ENCODE data around the gene NAA11.
"Not testable (repeated sequence)": the region's sequence is repeated elsewhere in the genome, so short reads cannot be mapped to it uniquely, and the experiment has no call there.

The NAA11 gene

DNA sequence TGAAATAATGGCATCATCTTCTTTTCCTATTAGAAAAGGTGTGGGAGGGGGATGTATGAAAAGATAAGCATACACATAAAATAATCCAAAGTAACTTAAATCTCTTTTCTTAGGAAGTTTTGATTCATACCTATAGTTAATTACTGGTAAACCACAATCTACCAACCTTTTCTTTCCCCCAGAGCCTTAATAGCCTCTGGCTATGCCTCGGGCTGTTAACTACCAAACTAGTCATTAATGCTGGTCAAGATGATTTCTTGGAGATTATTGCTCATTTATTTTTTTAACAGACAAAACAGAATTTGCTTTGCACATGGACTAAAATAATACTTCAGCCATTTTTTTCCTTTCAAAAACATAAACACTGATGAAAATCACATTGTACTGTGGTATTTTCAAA is 16.9 kb downstream of the NAA11 start:
- no peak for DNase-seq (ENCODE audit: low read depth)

DNA sequence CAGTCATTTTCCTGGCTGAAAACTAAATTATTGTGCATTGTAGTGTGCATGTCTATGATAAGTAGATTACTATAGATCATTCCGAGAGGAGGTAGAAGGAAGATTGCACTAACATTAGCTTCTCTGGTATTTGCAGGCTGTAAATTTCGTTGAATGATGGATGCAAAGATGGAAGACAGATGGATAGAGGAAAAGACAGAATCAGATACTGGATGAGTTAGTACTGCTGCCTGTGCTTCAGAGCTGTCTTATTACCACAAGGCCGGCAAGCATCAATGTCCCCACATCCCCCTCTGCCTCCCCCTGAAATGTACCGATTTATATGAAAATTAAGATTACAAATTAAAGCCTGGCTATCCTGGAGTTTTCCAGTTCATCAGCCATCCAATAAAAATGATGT is 17.7 kb downstream of the NAA11 start:
- no peak for DNase-seq (ENCODE audit: low read depth)

DNA sequence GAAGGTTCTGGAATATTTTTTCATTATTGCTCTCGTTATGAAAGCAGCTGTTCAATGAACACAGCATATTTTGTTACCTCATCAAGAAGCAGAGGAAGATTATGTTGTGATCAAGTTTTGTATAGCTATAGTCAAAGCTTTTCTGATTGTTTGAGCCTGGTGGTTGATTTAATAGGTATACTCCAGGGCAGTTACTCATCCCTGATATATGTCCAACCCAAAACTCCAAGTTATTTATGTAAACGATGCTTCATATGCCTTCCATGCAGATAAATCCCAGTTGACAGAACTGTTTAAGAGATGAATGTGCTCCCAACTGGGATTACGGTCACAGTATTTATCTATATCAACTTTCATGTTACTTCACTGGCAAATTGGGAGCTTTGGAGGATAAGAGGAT is 19.1 kb downstream of the NAA11 start:
- no peak for DNase-seq (ENCODE audit: low read depth)

DNA sequence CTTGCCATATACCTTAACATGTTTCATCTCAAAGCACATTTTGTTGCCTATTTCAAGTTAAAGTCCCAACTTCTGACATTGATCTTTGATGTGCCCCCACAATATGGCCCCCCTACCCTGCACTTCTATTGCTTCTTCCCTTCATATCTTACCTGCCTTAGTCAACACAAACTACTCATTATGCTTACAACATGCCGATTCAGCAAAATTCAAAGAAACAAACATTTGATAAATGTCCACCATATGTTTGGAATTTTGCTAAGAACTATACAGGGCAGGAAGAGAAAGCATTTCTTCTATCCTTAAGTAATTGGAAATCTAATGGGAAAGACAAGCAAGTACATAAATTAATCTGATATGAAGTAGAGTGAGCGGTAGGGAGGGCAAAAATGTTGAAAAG is 25.6 kb downstream of the NAA11 start:
- DNase-seq (ENCODE audit: low read depth), result no peak

DNA sequence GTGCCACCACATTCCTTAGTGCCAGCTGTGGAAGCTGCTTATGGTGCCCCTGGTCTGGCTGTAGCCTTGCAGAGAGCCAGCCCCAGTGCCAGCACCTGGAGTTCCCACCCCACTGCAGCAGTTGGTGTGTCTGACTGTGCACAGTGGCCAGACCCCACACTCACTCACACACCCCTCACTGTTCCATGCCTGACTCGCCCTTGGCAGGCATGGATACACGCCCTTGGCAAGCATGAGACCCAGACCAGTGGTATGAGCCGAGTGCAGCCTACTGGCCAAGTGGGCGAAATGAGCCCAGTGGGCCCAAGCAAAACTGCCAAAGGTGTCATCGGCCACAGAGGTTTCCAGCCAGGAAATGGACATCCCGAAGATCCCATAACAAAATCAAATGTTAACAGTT is 27.4 kb downstream of the NAA11 start:
- DNase-seq (ENCODE audit: low read depth), result no peak

DNA sequence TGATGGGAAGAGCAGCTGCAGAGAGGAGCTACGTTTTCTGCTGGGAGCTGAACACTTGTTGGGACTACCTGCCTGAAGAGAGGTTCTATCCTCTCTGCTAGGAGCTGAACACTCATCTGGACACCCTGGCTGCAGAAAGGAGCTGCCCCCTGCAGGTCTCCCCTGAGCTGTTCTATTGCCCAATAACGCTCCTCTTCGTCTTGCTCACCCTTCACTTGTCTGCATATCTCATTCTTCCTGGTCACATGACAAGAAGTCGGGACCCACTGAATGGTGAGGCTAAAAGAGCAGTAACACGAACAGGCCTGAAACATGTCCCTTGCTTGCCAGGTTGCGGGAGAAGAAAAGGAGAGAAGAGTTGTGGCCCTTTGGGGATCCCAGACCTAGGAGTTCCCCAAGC is 27.8 kb downstream of the NAA11 start:
- DNase-seq (ENCODE audit: low read depth), result no peak

DNA sequence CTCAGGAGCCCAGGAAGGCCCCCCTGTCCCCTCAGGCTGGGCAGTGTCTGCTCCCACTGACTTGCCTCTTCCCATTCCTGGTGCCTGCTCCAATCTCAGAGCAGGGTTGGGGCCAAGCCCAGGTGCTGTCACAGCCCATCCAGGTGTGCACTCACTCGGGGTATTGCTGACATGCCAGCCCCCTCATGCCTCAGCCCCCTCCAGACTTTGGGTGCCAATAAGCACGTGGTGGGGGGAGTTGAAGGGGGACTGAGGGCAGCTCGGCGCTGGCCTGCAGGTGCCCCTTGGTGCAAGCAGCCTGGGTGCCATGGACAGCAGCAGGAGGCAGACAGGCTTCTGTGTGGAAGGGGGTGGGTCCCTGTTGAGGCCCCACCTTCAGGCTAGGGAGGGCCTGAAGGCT is 28.4 kb downstream of the NAA11 start:
- DNase-seq (ENCODE audit: low read depth), result no peak

DNA sequence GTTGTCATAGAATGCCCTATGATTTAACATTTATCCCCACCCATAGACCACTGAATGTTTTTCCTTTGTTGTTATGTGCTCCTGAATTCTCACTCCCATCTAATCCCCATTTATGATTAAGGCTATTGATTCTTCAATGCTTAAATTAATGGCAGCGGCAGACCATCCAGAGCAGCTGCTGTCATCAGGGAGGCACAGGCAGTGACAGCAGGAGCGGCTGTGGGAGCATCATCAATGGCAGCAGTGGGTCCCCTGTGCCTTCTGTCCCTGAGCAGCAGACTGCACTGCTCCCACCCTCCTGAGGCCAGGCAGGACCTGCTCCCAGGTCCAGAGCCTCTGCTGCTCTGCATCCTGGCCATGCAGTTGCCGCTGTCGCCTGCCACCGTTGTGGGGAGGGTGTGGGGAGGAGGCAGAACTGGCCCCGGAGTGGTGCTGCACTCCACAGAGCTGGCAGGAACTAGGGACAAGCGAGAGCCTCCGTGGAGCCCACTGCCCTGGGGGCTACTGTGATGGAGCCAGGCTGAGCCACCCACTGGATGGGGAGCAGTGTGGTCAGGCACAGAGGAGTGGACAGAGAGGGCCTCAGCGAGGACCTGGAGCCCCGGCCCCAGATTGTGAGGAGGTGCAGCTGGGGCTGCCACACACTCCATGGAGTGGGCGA is 29.0 kb downstream of the NAA11 start:
- DNase-seq (ENCODE audit: low read depth), result no peak

DNA sequence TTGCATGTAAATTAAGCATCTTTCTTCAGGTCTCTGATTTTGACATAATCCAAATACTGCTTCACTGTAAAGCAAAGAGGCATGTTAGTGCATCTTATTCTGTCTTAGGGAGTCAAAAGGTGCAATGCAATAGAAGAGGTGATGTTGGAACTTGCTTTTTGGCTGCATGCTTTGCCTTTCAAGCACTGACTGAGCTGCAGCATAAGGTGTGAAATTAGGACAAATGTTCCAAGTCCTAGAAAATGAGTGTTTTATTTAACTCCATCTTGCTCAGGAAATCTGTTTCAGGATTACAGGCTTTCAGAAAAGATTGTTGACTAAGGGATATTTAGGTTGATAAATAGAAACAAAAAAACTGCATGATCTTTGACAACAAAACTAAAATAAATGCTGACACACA is 30.8 kb downstream of the NAA11 start:
- DNase-seq (ENCODE audit: low read depth), result no peak

DNA sequence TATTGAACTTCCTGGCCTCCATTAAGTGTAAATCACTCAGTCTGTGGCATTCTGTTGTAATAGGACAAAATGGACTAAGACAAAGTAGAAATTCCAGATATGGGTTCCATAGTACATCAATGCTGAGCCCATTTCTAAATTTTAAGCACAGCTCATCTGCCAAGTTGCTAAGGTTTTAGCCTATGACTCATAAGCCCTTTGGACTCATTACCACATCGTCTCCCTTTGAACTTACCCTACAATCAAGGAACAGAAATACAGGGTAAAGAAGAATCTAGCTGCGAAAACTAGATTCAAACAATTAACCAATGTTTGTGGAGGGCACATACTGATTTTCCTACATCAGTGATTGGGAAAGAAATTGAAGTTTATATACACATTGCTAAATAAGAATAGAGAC is 31.8 kb downstream of the NAA11 start:
- no peak for DNase-seq (ENCODE audit: low read depth)

DNA sequence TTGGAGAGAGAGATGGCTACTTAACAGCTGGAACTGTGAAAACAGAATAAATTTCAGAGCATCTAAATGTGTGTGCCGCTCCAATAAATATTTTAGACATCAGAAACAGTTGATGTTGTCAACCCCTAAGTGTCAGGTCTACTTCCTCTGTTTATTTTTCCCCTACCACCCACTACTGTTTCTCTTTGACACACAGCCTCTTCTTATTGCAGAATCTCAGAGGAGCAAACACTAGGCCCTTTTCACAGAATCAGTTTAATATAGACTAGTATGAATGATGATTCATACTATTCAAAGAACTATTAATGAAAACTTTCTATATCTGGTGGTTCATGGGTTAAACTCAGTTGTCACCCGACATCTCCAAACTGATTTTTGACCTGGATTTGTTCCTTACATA is 33.9 kb downstream of the NAA11 start:
- DNase-seq (ENCODE audit: low read depth), result no peak

DNA sequence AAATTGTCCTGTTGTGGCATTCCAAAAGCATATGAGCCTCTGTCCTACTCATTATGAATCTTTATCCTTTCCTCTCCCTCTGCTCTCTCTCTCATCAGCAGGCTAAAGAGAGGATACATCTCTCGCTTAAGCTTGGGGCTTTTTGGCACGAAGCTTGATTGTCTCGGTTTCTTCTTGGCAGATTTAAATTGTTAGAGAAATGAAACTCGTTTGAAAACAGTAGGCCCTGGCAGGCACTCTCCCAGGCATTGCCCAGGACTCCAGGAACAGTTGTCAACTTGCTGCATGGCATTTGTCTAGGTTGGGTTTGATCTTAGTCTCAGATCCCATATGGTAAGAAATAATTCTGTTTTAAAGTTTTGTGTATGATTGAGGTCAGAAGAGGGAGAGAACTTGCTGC is 35.5 kb downstream of the NAA11 start:
- no peak for DNase-seq (ENCODE audit: low read depth)

DNA sequence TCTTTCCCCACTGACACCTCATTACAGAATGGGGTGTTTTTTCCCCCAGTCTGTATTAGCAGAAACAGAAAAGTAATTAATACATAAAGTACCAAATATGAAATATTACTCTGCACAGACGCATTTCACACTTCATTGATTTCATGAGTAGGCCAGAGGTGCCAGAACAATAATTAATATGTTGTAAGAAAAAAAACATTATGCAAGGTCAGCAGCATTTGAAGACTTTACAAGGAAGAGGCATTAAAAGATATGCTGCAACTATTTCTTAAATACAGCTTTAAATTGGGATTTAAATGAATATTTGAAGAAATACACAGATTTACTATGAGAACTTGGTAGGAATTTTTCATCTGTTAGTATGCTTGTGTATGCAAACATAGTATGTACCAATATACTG is 37.7 kb downstream of the NAA11 start:
- no peak for DNase-seq (ENCODE audit: low read depth)

DNA sequence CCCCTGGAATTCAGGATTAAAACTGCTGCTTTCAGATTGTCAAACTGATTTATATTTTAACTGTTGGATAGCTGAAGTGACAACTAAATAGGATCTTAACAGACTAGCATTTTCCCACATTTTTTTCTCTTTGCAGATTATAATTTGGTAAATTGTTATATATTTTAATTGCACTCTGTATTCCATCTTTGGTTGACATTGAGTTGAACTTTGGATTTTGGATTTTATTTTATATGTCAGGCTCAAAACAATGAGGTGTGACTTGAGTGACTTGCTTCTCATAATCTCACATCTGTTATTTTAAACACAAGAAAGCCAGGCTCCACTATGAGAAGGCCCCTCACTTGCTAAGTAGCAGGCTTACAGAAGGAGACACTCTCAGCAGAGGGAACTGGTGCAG is 38.1 kb downstream of the NAA11 start:
- no peak for DNase-seq (ENCODE audit: low read depth)

DNA sequence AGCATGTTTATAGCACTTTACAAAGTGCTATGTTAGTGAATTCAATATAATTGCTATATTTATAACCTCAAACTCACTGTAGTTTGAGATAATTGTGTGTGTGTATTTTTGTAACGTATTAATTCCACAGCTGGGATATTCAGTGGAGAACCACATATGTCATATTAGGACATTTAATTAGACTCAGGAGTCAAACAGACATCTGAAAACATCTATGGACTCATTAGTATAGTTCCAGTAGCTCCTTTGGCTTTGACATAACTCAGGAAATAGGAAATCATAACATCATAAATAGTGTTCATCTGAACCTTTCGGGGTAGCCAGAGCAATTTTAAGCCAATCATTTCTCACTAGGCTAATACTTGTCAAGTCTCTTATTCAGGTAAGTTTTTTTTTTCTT is 38.8 kb downstream of the NAA11 start:
- DNase-seq (ENCODE audit: low read depth), result no peak

DNA sequence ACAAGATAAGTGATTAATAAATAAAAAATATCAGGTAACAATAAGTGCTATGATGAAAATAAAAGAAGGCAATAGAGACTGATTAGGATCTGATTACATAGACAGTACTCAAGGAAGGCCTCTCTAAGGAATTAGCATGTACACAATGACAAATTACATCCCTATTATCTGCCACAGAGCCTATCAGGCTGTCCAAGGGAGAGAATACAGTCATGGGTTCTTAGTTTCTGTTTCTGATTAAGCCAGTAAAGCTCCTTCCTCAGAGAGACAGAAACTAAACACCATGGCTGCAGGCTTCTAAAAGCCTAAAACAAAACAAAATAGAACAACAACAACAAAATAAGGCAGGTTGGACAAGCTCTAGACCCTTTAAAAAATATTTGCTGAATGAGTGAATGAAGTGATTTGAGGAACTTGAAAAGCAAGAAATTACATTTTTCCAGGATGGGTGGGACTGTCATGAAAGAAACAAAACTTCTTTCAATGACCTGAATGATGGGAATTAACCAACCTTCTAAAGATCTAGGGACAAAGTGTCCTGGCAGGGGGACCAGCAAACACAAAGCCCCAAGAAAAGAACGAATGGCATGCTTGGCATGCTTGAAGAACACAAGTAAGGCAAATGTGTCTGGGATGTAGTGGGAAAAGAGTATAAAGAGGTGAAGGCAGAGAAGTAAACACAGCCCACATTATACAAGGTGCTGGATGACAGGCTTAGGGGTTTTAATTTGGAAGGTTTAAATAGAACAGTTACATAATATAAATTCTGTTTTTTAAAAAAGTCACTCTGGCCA is 44.1 kb downstream of the NAA11 start:
- no peak for DNase-seq (ENCODE audit: low read depth)

DNA sequence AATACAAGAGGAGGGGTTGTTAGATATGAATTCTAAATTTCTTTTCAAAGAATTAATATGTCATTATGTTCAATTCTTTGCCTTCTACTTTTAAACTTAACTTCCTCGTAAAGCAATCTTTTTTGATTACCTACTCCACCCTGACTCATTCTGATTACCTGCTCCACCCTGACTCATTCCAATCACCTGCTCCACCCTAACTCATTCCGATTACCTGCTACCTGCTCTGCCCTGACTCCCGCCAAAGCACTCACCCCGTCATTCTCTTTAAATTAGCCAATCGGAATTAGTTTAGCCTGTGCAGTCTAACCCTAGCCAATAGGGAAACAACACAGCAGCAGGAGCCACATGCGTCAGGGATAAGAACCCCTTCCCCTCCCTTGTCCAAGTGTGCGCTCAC is 48.4 kb downstream of the NAA11 start:
- not testable (repeated sequence) for DNase-seq (ENCODE audit: low read depth)

DNA sequence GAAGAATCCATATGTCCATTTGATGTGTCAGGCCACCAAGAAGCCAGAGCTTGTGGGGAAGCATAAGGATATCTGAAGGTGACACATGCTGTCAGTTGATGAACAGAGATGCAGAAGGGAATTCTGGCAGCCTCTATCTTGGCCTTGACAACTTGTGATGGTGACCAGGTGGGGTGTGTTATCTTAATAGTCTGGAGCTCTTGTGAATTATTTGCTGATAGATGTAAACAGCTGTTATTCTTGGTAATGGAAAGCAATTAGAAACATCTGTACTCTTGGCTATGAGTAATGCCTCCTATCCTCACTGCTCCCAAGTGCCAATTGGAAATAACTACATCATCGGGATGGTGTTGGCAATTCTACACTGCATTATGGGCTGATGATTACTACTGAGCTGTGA is 51.9 kb downstream of the NAA11 start:
- DNase-seq (ENCODE audit: low read depth), result no peak

DNA sequence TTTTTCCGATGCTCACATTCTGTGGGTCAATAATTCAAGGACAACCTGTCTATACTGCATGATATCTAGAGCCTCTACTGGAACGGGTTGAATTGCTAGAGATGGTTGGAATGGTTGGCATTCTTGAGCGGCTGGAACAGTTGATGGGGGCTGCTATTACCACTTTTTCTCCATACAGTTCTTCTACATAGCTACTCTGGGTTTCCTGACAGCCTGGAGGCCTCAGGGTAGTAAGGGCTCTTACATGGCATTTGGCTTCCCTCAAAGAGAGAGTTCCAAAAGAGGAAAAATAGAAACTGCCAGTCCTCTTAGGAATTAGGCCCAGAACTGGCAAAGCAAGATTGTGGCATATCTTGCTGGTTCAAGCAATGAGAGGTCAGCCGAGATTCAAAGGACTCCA is 53.1 kb downstream of the NAA11 start:
- no peak for DNase-seq (ENCODE audit: low read depth)

DNA sequence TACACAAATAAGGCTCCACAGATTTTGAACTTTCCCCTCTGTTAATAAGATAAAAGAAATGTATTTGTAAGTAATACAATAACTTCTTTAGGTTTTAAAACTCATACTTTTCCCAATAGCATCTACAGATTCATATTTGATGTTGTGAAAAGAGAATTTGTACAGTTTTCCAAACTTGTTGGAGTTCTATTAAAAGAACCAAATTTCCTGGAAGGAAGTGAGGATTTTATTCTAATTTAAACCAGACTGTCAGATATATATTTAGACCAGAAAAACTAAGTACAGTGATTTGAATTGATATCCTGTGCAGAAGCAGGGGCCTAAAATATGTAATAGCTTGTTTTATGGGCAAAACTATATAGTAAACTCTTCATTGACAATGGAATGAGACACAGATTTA is 53.7 kb downstream of the NAA11 start:
- no peak for DNase-seq (ENCODE audit: low read depth)

DNA sequence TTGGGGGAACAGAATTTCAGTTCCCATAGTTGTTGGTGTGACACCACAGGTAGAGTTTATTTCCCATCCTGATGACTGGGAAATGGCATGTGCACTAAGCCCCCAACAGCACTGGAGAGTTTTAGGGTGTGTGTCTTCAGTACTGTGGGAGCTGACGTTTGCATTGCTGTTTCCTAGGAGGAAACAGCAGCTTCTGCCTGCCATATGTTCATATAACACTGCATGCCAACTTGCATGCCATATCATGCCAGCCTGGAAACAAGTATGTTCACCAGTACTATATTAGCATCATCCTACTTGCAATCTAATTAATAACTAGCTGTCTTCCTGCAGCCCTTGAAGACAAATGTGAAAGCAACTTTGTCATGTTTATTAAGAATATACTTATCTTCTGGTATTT is 58.2 kb downstream of the NAA11 start:
- DNase-seq (ENCODE audit: low read depth), result no peak
